ENCODE measurements around the gene MRPS26. TPM values are rescaled to one million over a fixed set of nuclear protein-coding genes. Genes with fewer than 3 reads are reported as not detected.
A peak's percentile ranks its signal among the peaks of the same experiment; 100 is the strongest.

Gene MRPS26
- total and polyA plus RNA-seq, 2 experiments from 2014 or later: 89.2 to 174 TPM

DNA sequence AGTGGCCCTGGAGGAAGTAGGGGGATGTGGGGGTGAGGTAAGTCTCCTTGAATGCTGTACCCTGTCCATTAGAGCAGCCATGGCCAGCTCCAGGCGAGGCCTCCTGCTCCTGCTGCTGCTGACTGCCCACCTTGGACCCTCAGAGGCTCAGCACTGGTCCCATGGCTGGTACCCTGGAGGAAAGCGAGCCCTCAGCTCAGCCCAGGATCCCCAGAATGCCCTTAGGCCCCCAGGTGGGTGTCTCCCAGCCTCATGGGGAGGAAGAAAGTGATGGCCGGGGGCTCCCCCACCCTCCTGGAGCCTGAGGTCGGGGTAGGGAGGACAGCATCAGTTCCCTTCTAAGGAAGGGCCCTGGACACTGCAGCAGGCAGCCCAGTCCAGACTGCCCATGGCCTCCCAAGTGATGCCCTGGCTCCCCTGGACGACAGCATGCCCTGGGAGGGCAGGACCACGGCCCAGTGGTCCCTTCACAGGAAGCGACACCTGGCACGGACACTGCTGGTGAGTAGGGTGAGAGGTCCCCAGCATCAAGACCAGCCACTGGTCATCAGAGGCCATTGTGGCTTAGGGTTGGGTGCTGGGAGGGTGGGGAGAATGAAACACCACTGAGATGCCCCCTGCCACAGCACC, 1.4 kb upstream of the MRPS26 start:
- Histone ChIP-seq H3K4me3 (no peak overlapping the region), H4K20me1 (ENCODE audit: insufficient read depth, poor library complexity, severe bottlenecking) (no peaks in the 10 kb centered on the region), H3K9me3 (ENCODE audit: low read depth) (no peaks in the 10 kb centered on the region), H3K36me3 (replicated peaks; ENCODE audit: insufficient read depth, low read depth) (no peaks in the 10 kb centered on the region), H3K9me2 (replicated peaks; ENCODE audit: insufficient read depth) (no peaks in the 10 kb centered on the region), H3K27ac (peak overlapping the region; percentile 98), H3K79me2 (peaks cover 18% of the 10 kb centered on the region), H3K4me1 (ENCODE audit: insufficient read depth) (peaks cover 23% of the 10 kb centered on the region), H3K27me3 (no peaks in the 10 kb centered on the region), H3K4me2 (peak overlapping the region; percentile 88), H2AFZ (no peak overlapping the region)
- 100% methylated on average over 8 of the region's 8 CpGs for WGBS (ENCODE audit: low lambda C conversion rate, missing lambda C conversion rate)
- TF ChIP-seq EZH2phosphoT487 (IDR thresholded peaks at IDR 0.05; ENCODE audit: low read depth, severe bottlenecking, unreplicated experiment) (no peak), EZH2 (IDR thresholded peaks at IDR 0.05; ENCODE audit: borderline replicate concordance) (no peak)
- TF ChIP-seq, protein P1, sequence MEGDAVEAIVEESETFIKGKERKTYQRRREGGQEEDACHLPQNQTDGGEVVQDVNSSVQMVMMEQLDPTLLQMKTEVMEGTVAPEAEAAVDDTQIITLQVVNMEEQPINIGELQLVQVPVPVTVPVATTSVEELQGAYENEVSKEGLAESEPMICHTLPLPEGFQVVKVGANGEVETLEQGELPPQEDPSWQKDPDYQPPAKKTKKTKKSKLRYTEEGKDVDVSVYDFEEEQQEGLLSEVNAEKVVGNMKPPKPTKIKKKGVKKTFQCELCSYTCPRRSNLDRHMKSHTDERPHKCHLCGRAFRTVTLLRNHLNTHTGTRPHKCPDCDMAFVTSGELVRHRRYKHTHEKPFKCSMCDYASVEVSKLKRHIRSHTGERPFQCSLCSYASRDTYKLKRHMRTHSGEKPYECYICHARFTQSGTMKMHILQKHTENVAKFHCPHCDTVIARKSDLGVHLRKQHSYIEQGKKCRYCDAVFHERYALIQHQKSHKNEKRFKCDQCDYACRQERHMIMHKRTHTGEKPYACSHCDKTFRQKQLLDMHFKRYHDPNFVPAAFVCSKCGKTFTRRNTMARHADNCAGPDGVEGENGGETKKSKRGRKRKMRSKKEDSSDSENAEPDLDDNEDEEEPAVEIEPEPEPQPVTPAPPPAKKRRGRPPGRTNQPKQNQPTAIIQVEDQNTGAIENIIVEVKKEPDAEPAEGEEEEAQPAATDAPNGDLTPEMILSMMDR (IDR thresholded peaks at IDR 0.05; ENCODE audit: poor library complexity): no peak
- DNase-seq (ENCODE audit: low spot score): no peak

DNA sequence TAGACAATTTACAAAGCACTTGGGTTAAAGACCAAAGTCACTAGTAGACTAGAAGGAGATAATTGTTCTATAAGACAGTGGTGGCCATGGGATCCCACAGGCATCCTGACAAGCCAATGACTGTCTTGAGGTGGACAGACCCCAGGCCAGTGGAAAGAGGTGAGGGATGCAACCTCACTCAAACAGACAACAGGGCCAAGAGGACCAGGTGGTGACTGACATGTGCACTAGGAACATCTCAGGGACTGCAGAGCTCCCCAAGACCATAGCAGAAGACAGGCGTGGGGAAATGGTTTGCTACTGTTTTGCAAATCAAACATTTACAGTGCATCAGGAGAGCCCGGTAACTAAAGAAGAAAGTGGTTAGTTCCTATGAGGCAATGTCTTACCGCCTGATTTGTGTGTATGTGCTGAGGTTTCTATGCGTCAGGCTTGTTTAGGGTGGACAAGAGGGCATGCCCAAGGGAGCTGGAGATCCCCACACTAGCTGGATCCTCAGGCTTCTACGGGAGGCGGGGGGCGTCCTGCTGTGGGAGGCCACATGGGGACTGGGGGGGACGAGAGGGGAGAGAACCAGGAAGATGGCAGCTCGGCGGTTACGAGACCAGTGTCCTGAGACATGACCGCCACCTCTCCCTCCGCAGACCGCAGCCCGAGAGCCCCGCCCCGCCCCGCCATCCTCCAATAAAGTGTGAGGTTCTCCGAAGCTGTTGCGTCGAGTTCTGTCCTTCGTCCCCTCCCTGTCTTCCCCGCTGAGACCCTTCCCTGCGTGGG, 623 bp upstream of the MRPS26 start:
- Histone ChIP-seq H3K27me3 (no peaks in the 10 kb centered on the region), H3K9me2 (replicated peaks; ENCODE audit: insufficient read depth) (no peaks in the 10 kb centered on the region), H3K4me1 (ENCODE audit: insufficient read depth) (peaks cover 23% of the 10 kb centered on the region), H2AFZ (peak overlapping the region; percentile 93), H3K9me3 (ENCODE audit: low read depth) (no peaks in the 10 kb centered on the region), H3K79me2 (peaks cover 18% of the 10 kb centered on the region), H3K36me3 (replicated peaks; ENCODE audit: insufficient read depth, low read depth) (no peaks in the 10 kb centered on the region), H4K20me1 (ENCODE audit: insufficient read depth, poor library complexity, severe bottlenecking) (no peaks in the 10 kb centered on the region), H3K27ac (peak overlapping the region; percentile 98), H3K4me3 (peak overlapping the region; percentile 98), H3K4me2 (peak overlapping the region; percentile 88)
- DNase-seq (ENCODE audit: low spot score): peak; percentile 78
- WGBS (ENCODE audit: low lambda C conversion rate, missing lambda C conversion rate): 5% methylated on average over 7 of the region's 24 CpGs
- TF ChIP-seq, protein P1 (IDR thresholded peaks at IDR 0.05; ENCODE audit: poor library complexity): no peak

DNA sequence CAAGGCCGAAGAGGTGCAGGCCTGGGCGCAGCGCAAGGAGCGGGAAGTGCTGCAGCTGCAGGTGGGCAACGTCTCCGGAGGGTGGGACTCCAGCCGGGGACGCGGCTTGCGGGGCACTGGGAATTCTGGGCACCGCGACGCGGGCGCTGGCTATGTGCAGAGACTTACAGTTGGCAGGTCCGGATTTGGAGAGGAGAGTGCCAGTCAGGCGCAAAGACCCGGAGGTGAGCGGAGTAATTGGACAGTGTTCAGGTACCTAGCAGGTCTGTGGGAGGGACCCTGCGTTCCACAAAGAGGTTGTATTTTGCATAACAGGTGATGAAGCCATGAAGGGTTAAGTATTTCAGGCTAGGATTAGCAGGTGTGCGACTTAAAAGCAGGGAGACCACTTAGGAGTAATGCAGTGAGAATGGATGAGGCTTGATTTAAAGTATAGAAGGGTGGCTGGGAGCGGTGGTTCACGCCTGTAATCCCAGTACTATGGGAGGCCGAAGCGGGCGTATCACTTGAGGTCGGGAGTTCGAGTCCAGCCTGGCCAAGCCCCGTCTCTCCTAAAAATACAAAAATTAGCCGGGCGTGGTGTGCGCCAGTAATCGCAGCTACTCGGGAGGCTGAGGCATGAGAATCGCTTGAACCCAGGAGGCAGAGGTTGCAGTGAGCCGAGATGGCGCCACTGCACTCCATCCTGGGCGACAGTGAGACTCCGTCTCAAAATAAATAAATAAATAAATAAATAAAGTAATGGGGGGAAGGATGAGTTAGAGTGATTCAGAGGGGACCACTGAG, 1.0 kb downstream of the MRPS26 start:
- Histone ChIP-seq H3K4me1 (ENCODE audit: insufficient read depth) (peaks cover 17% of the 10 kb centered on the region), H4K20me1 (ENCODE audit: insufficient read depth, poor library complexity, severe bottlenecking) (no peaks in the 10 kb centered on the region), H3K79me2 (peaks cover 18% of the 10 kb centered on the region), H3K9me3 (ENCODE audit: low read depth) (no peaks in the 10 kb centered on the region), H3K27ac (peak overlapping the region; percentile 98), H2AFZ (peak overlapping the region; percentile 93), H3K27me3 (no peaks in the 10 kb centered on the region), H3K4me2 (peak overlapping the region; percentile 88), H3K4me3 (peak overlapping the region; percentile 98), H3K36me3 (replicated peaks; ENCODE audit: insufficient read depth, low read depth) (no peaks in the 10 kb centered on the region), H3K9me2 (replicated peaks; ENCODE audit: insufficient read depth) (no peaks in the 10 kb centered on the region)
- 39% methylated on average over 36 of the region's 39 CpGs for WGBS (ENCODE audit: low lambda C conversion rate, missing lambda C conversion rate)
- no peak for TF ChIP-seq EZH2 (IDR thresholded peaks at IDR 0.05; ENCODE audit: borderline replicate concordance)
- TF ChIP-seq, protein P1 (IDR thresholded peaks at IDR 0.05; ENCODE audit: poor library complexity): no peak
- TF ChIP-seq EZH2phosphoT487 (IDR thresholded peaks at IDR 0.05; ENCODE audit: low read depth, severe bottlenecking, unreplicated experiment): no peak
- DNase-seq (ENCODE audit: low spot score): no peak

Measured in hepatocyte (in vitro differentiated cells).